A673 (cell line): ENCODE data around the gene WDR37. TPM values are rescaled to one million over a fixed set of nuclear protein-coding genes. Genes with fewer than 3 reads are reported as not detected.

Experiments used
- BruUV-seq: library from RNA; stranded (reverse); fragments of 400-500 nt; replicated peaks from 2 replicates; lab custom pipeline; 2021; lab: Mats Ljungman, UMichigan
- CTCF ChIA-PET: fragments of 300-600 bp; sonication (Branson Sonifier 250); formaldehyde crosslinking; loops from one replicate; lab custom pipeline; 2022; ENCODE audit warnings: antibody characterized with exemption; lab: Charles Lee
- POLR2A ChIA-PET: fragments of 300-600 bp; sonication (Branson Sonifier 250); formaldehyde crosslinking; loops from one replicate; lab custom pipeline; 2022; ENCODE audit warnings: antibody characterized with exemption; ENCODE audit not compliant: low non-redundant PET; lab: Charles Lee
- DNase-seq: peaks from one replicate; pipeline ENCODE4 v3.0.0-alpha.2; 2015; ENCODE audit warnings: low spot score
- H3K27ac ChIP-seq: fragments of 200-600 bp; sonication (generic); 2 replicates; pipeline ENCODE4 v1.5.1; 2016; ENCODE audit warnings: mixed run types, low read depth, mild to moderate bottlenecking, mixed read lengths, antibody characterized with exemption, low read length; ENCODE audit not compliant: poor library complexity, severe bottlenecking
- H3K27me3 ChIP-seq: fragments of 200-600 bp; sonication (generic); replicated peaks from 2 replicates; pipeline ENCODE4 v1.6.1; 2017; ENCODE audit warnings: mixed run types, low read depth, mild to moderate bottlenecking, mixed read lengths, antibody characterized with exemption, low read length; ENCODE audit not compliant: insufficient read depth, poor library complexity
- H3K36me3 ChIP-seq: fragments of 200-600 bp; sonication (generic); 2 replicates; pipeline ENCODE4 v1.6.1; 2016; ENCODE audit warnings: mixed run types, mild to moderate bottlenecking, mixed read lengths, antibody characterized with exemption, low read length; ENCODE audit not compliant: insufficient read depth, poor library complexity, severe bottlenecking
- H3K4me1 ChIP-seq: fragments of 200-600 bp; sonication (generic); 2 replicates; pipeline ENCODE4 v1.6.1; 2017; ENCODE audit warnings: mixed run types, mild to moderate bottlenecking, mixed read lengths, antibody characterized with exemption, low read length; ENCODE audit not compliant: insufficient read depth, poor library complexity, severe bottlenecking
- H3K4me3 ChIP-seq: fragments of 200-600 bp; sonication (generic); 2 replicates; pipeline ENCODE4 v1.5.1; 2016; ENCODE audit warnings: low read depth, mixed run types, mild to moderate bottlenecking, mixed read lengths, low read length; ENCODE audit not compliant: poor library complexity, severe bottlenecking
- H3K9me3 ChIP-seq: fragments of 200-600 bp; sonication (generic); 2 replicates; pipeline ENCODE4 v1.6.1; 2016; ENCODE audit warnings: mixed run types, low read depth, mild to moderate bottlenecking, mixed read lengths, antibody characterized with exemption, low read length; ENCODE audit not compliant: poor library complexity, severe bottlenecking
- EZH2 ChIP-seq: fragments of 200-600 bp; sonication (generic); IDR thresholded peaks from 2 replicates; pipeline ENCODE4 v1.6.1; 2017; ENCODE audit warnings: borderline replicate concordance, low read depth, mild to moderate bottlenecking, mixed read lengths, antibody characterized with exemption, low read length; ENCODE audit not compliant: poor library complexity, severe bottlenecking
- intact Hi-C: fragments of 100-400 bp; cut with micrococcal nuclease; formaldehyde crosslinking; loops from one replicate; pipeline ENCODE4 v1.10.0; 2022; ENCODE audit not compliant: unreplicated experiment
- total RNA-seq: library from RNA; stranded (reverse); gene quantifications from 2 replicates; pipeline ENCODE4 v1.2.3, GENCODE V29; 2021
- TF ChIP-seq, protein P1 (sequence below): fragments of 300-800, 200-600 bp; sonication (generic); conservative IDR thresholded peaks from 2 replicates; pipeline ENCODE4 v1.5.1; 2017; ENCODE audit warnings: low read depth, mild to moderate bottlenecking, antibody characterized with exemption, low read length, moderate library complexity, mixed read lengths

WDR37 gene
- total RNA-seq, 1 experiment from 2014 or later, result 12.6 TPM

DNA sequence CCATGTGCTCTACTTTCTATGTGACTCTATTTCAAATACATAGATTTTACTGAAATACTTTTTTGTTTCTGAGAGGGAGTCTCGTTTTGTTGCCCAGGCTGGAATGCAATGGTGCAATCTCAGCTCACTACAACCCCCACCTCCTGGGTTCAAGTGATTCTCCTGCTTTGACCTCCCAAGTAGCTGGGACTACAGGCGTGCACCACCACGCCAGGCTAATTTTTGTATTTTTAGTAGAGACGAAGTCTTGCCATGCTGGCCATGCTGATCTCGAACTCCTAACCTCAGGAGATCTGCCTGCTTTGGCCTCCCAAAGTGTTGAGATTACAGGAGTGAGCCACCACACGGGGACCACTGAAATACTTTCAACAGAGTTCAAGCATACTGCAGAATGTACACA, 10.8 kb upstream of the WDR37 start:
- TF ChIP-seq EZH2, result no peak
- TF ChIP-seq, protein P1, sequence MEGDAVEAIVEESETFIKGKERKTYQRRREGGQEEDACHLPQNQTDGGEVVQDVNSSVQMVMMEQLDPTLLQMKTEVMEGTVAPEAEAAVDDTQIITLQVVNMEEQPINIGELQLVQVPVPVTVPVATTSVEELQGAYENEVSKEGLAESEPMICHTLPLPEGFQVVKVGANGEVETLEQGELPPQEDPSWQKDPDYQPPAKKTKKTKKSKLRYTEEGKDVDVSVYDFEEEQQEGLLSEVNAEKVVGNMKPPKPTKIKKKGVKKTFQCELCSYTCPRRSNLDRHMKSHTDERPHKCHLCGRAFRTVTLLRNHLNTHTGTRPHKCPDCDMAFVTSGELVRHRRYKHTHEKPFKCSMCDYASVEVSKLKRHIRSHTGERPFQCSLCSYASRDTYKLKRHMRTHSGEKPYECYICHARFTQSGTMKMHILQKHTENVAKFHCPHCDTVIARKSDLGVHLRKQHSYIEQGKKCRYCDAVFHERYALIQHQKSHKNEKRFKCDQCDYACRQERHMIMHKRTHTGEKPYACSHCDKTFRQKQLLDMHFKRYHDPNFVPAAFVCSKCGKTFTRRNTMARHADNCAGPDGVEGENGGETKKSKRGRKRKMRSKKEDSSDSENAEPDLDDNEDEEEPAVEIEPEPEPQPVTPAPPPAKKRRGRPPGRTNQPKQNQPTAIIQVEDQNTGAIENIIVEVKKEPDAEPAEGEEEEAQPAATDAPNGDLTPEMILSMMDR, result no peak
- H3K36me3 ChIP-seq, result peaks cover 58% of the 10 kb centered on the region
- intact Hi-C loops, result no loop called here
- H3K27ac ChIP-seq, result peak overlapping the region; percentile 3
- H3K9me3 ChIP-seq, result no peaks in the 10 kb centered on the region
- ChIA-PET POLR2A (no interaction called here), CTCF (no interaction called here)
- no peak for DNase-seq
- H3K4me1 ChIP-seq, result peaks cover 22% of the 10 kb centered on the region
- no peaks in the 10 kb centered on the region for H3K27me3 ChIP-seq
- H3K4me3 ChIP-seq, result peak overlapping the region; percentile 38
- no TSS peak for BruUV-seq

DNA sequence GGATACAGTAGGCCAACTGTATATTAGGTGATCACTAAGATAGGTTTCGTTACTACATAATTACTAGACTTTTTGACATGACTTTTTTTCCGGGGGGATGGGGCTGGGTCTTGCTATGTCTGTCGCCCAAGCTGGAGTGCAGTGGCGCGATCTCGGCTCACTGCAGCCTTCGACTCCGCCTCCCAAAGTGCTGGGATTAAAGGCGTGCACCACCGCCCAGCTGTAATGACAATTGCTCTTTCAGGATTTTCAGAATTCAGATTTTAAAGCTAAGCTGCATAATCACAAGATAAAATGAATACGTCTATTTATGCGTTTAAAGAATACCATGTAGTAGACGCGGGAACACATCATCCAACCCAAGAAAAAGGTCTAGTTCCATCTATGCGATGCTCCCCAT, 8.2 kb upstream of the WDR37 start:
- Histone ChIP-seq H3K27me3 (no peaks in the 10 kb centered on the region), H3K27ac (peak overlapping the region; percentile 99), H3K9me3 (no peaks in the 10 kb centered on the region), H3K4me1 (peaks cover 35% of the 10 kb centered on the region), H3K4me3 (peak overlapping the region; percentile 97), H3K36me3 (peaks cover 38% of the 10 kb centered on the region)
- BruUV-seq, result no TSS peak
- ChIA-PET CTCF (no interaction called here), POLR2A (interaction anchor here (0.6 kb wide), 2 partner anchors 218 to 998 kb away, joined by 3 to 4 read pairs; no protein-coding TSS in a partner anchor)
- TF ChIP-seq EZH2, result no peak
- TF ChIP-seq, protein P1, result no peak
- intact Hi-C loops, result no loop called here
- DNase-seq, result peak; percentile 50

DNA sequence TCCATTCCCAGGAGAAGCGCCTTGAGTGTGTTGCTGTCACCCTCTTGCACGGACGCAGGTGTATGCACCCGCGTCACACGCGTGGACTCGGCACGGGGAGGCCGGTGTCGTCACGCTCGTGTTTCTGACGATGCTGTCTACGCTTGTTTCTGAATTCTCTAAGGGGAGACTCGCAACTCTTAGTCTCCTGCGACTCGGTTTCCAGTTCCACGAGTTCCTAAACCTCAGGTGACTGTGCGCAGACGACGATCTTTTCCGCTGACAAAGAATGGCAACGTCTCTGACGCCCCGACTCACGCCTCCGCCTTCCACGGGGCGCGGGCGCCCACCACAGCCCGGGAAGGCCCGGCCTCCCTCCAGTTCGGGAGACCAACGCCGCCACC, 7.8 kb upstream of the WDR37 start:
- intact Hi-C loops, result no loop called here

More for the DNA sequence above, 7.8 kb upstream of the WDR37 start:
- Histone ChIP-seq H3K9me3 (no peaks in the 10 kb centered on the region), H3K36me3 (peaks cover 38% of the 10 kb centered on the region), H3K4me3 (peak overlapping the region; percentile 97), H3K4me1 (peaks cover 32% of the 10 kb centered on the region), H3K27ac (peak overlapping the region; percentile 99), H3K27me3 (no peaks in the 10 kb centered on the region)
- DNase-seq, result no peak
- TSS peak; percentile 61 for BruUV-seq
- CTCF ChIA-PET, result no interaction called here
- POLR2A ChIA-PET, result interaction anchor here (0.6 to 1.0 kb wide), 3 partner anchors 613 to 998 kb away, joined by 4 to 5 read pairs (median 5); no protein-coding TSS in a partner anchor
- no peak for TF ChIP-seq EZH2
- TF ChIP-seq, protein P1, result no peak
